ENCODE data around the gene EMX1.
A peak's percentile ranks its signal among the peaks of the same experiment; 100 is the strongest.

Gene EMX1

GRCh38 chr2:72929010-72929409 is 11.7 kb downstream of the EMX1 start:
- Histone ChIP-seq H3K4me2 (ENCODE audit: insufficient read depth, low read length) (no peak overlapping the region), H3K27me3 (ENCODE audit: insufficient read depth, low read length, poor library complexity) (peaks cover 16% of the 10 kb centered on the region), H3K4me1 (ENCODE audit: insufficient read depth, low read length) (no peaks in the 10 kb centered on the region), H3K79me2 (ENCODE audit: insufficient read depth, low read length) (no peaks in the 10 kb centered on the region), H3K36me3 (ENCODE audit: insufficient read depth, low read length) (no peaks in the 10 kb centered on the region), H3K9me3 (ENCODE audit: insufficient read depth, low read length, severe bottlenecking) (no peaks in the 10 kb centered on the region), H2AFZ (ENCODE audit: low read depth, low read length) (no peak overlapping the region), H3K4me3 (ENCODE audit: low read depth in 1 of 2, low read length in 2 of 2) (no peak overlapping the region), H3K9ac (ENCODE audit: low read depth, low read length) (no peak overlapping the region), H4K20me1 (ENCODE audit: insufficient read depth, low read length) (no peaks in the 10 kb centered on the region; the same call in 1 of the 2 replicates), H3K27ac (ENCODE audit: low read length) (no peak overlapping the region)
- TF ChIP-seq EZH2 (IDR thresholded peaks at IDR 0.05; ENCODE audit: borderline replicate concordance, low read depth, low read length, severe bottlenecking) = no peak
- ATAC-seq (ENCODE audit: insufficient read depth, low read depth) = no peak
- no peak for DNase-seq

GRCh38 chr2:72931280-72931910 is 14.1 kb downstream of the EMX1 start:
- TF ChIP-seq EZH2 (IDR thresholded peaks at IDR 0.05; ENCODE audit: borderline replicate concordance, low read depth, low read length, severe bottlenecking) (no peak), CTCF (IDR thresholded peaks at IDR 0.05; ENCODE audit: borderline replicate concordance, extremely low read depth, low read length, poor library complexity, severe bottlenecking) (no peak)
- Histone ChIP-seq H3K4me2 (ENCODE audit: insufficient read depth, low read length) (no peak overlapping the region), H3K4me1 (ENCODE audit: insufficient read depth, low read length) (no peaks in the 10 kb centered on the region), H3K27me3 (ENCODE audit: insufficient read depth, low read length, poor library complexity) (peaks cover 13% of the 10 kb centered on the region), H4K20me1 (ENCODE audit: insufficient read depth, low read length) (peaks cover 3% of the 10 kb centered on the region), H3K36me3 (ENCODE audit: insufficient read depth, low read length) (no peaks in the 10 kb centered on the region), H3K4me3 (ENCODE audit: low read depth in 1 of 2, low read length in 2 of 2) (no peak overlapping the region), H3K79me2 (ENCODE audit: insufficient read depth, low read length) (no peaks in the 10 kb centered on the region), H3K9me3 (ENCODE audit: insufficient read depth, low read length, severe bottlenecking) (no peaks in the 10 kb centered on the region), H2AFZ (ENCODE audit: low read depth, low read length) (no peak overlapping the region), H3K27ac (ENCODE audit: low read length) (no peak overlapping the region), H3K9ac (ENCODE audit: low read depth, low read length) (no peak overlapping the region)
- DNase-seq = no peak
- ATAC-seq (ENCODE audit: insufficient read depth, low read depth) = no peak

- no peak overlapping the region for H2AFZ ChIP-seq (ENCODE audit: low read depth, low read length)
- H3K4me2 ChIP-seq (ENCODE audit: insufficient read depth, low read length) = no peak overlapping the region
- no peaks in the 10 kb centered on the region for H3K9me3 ChIP-seq (ENCODE audit: insufficient read depth, low read length, severe bottlenecking)
- TF ChIP-seq EZH2 (IDR thresholded peaks at IDR 0.05; ENCODE audit: borderline replicate concordance, low read depth, low read length, severe bottlenecking) (no peak), CTCF (IDR thresholded peaks at IDR 0.05; ENCODE audit: borderline replicate concordance, extremely low read depth, low read length, poor library complexity, severe bottlenecking) (no peak)
- H3K36me3 ChIP-seq (ENCODE audit: insufficient read depth, low read length) = no peaks in the 10 kb centered on the region
- no peaks in the 10 kb centered on the region for H3K79me2 ChIP-seq (ENCODE audit: insufficient read depth, low read length)
- H3K4me1 ChIP-seq (ENCODE audit: insufficient read depth, low read length) = no peaks in the 10 kb centered on the region
- H4K20me1 ChIP-seq (ENCODE audit: insufficient read depth, low read length) = peaks cover 3% of the 10 kb centered on the region
- H3K4me3 ChIP-seq (ENCODE audit: low read depth in 1 of 2, low read length in 2 of 2) = no peak overlapping the region
- H3K27ac ChIP-seq (ENCODE audit: low read length) = no peak overlapping the region
- DNase-seq = peak; percentile 35
- peaks cover 5% of the 10 kb centered on the region for H3K27me3 ChIP-seq (ENCODE audit: insufficient read depth, low read length, poor library complexity)
- peak; percentile 73 for ATAC-seq (ENCODE audit: insufficient read depth, low read depth)
- H3K9ac ChIP-seq (ENCODE audit: low read depth, low read length) = no peak overlapping the region
These were observed 14.9 kb downstream of the EMX1 start for GRCh38 chr2:72932045-72932740.

- no peaks in the 10 kb centered on the region for H3K79me2 ChIP-seq (ENCODE audit: insufficient read depth, low read length)
- no peaks in the 10 kb centered on the region for H3K9me3 ChIP-seq (ENCODE audit: insufficient read depth, low read length, severe bottlenecking)
- H3K36me3 ChIP-seq (ENCODE audit: insufficient read depth, low read length) = no peaks in the 10 kb centered on the region
- H3K9ac ChIP-seq (ENCODE audit: low read depth, low read length) = no peak overlapping the region
- H3K4me3 ChIP-seq (ENCODE audit: low read depth in 1 of 2, low read length in 2 of 2) = no peak overlapping the region
- peaks cover 3% of the 10 kb centered on the region for H4K20me1 ChIP-seq (ENCODE audit: insufficient read depth, low read length)
- ATAC-seq (ENCODE audit: insufficient read depth, low read depth) (no peak), DNase-seq (no peak)
- peaks cover 3% of the 10 kb centered on the region for H3K27me3 ChIP-seq (ENCODE audit: insufficient read depth, low read length, poor library complexity)
- H2AFZ ChIP-seq (ENCODE audit: low read depth, low read length) = no peak overlapping the region
- H3K27ac ChIP-seq (ENCODE audit: low read length) = no peak overlapping the region
- TF ChIP-seq CTCF (IDR thresholded peaks at IDR 0.05; ENCODE audit: borderline replicate concordance, extremely low read depth, low read length, poor library complexity, severe bottlenecking) = no peak
- no peak for TF ChIP-seq EZH2 (IDR thresholded peaks at IDR 0.05; ENCODE audit: borderline replicate concordance, low read depth, low read length, severe bottlenecking)
- H3K4me2 ChIP-seq (ENCODE audit: insufficient read depth, low read length) = no peak overlapping the region
- H3K4me1 ChIP-seq (ENCODE audit: insufficient read depth, low read length) = no peaks in the 10 kb centered on the region
These were observed 15.5 kb downstream of the EMX1 start for GRCh38 chr2:72932805-72933204.
